PC-9 (cell line): ENCODE measurements around the gene TEFM.

ENCODE experiments used
- EZH2 ChIP-seq: fragments of 200-600 bp; sonication (generic); IDR thresholded peaks from 2 replicates; pipeline ENCODE4 v1.8.0; 2017; ENCODE audit warnings: antibody characterized with exemption, low read depth
- TF ChIP-seq, protein P1 (sequence below): fragments of 200-600 bp; sonication (generic); conservative IDR thresholded peaks from 2 replicates; pipeline ENCODE4 v1.6.1; 2017; ENCODE audit warnings: mixed run types, antibody characterized with exemption, mild to moderate bottlenecking, moderate library complexity

DNA sequence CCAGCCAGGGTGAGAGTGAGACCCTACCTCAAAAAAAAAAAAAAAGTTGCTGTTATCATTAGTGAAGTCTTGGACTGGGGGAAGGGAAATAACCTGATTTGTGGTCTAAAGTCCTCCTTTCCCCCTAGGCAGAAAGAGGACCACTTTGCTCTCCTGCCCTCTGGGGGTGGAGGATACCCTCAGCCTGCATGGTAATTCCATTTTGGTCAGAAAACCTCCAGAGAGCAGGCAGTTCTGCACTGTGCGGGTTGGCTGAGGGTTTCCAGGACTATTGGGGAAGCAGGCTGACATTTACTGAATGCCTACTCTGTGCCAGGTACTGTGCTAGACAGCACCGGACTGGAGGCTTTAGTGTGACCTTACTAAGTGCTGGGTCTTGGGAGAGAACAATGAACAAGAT is 18.3 kb upstream of the TEFM start:
- TF ChIP-seq, protein P1, sequence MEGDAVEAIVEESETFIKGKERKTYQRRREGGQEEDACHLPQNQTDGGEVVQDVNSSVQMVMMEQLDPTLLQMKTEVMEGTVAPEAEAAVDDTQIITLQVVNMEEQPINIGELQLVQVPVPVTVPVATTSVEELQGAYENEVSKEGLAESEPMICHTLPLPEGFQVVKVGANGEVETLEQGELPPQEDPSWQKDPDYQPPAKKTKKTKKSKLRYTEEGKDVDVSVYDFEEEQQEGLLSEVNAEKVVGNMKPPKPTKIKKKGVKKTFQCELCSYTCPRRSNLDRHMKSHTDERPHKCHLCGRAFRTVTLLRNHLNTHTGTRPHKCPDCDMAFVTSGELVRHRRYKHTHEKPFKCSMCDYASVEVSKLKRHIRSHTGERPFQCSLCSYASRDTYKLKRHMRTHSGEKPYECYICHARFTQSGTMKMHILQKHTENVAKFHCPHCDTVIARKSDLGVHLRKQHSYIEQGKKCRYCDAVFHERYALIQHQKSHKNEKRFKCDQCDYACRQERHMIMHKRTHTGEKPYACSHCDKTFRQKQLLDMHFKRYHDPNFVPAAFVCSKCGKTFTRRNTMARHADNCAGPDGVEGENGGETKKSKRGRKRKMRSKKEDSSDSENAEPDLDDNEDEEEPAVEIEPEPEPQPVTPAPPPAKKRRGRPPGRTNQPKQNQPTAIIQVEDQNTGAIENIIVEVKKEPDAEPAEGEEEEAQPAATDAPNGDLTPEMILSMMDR, result no peak
- no peak for TF ChIP-seq EZH2
